ENCODE data around the gene RYR1. TPM values are rescaled to one million over a fixed set of nuclear protein-coding genes. Genes with fewer than 3 reads are reported as not detected.

Gene RYR1
- total RNA-seq, 1 experiment from 2014 or later, result 4.1 TPM

DNA sequence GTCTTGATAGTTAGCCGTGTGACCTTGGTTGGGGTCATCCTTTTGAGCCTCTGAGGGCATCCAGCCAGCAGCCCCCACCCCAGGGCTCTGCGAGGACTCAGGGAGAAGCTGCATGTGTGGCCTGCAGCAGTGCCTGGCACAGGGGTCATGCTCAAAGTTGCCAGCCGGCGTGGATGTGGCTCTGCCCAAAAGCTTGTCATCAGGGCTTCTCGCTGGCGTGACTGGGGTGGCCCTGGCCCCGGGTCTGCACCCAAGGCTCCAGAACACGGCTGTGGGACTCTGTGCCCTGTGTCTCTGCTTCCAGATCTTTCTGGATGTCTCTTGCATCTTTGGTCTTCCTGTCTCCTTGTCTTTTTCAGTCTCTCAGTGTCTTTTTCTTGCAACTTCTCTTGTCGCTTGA is 90.9 kb downstream of the RYR1 start:
- no peak overlapping the region for H3K9ac ChIP-seq (ENCODE audit: low read length)
- TF ChIP-seq, protein P1, sequence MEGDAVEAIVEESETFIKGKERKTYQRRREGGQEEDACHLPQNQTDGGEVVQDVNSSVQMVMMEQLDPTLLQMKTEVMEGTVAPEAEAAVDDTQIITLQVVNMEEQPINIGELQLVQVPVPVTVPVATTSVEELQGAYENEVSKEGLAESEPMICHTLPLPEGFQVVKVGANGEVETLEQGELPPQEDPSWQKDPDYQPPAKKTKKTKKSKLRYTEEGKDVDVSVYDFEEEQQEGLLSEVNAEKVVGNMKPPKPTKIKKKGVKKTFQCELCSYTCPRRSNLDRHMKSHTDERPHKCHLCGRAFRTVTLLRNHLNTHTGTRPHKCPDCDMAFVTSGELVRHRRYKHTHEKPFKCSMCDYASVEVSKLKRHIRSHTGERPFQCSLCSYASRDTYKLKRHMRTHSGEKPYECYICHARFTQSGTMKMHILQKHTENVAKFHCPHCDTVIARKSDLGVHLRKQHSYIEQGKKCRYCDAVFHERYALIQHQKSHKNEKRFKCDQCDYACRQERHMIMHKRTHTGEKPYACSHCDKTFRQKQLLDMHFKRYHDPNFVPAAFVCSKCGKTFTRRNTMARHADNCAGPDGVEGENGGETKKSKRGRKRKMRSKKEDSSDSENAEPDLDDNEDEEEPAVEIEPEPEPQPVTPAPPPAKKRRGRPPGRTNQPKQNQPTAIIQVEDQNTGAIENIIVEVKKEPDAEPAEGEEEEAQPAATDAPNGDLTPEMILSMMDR (IDR thresholded peaks at IDR 0.05 in 2 of 3, conservative IDR thresholded peaks at IDR 0.05 in 1 of 3; ENCODE audit: borderline replicate concordance in 1 of 3, insufficient read depth in 1 of 3, low read depth in 2 of 3, low read length in 2 of 3), result no peak
- no peak for TF ChIP-seq SIN3A (IDR thresholded peaks at IDR 0.05; ENCODE audit: low read depth)
- TF ChIP-seq, protein P2, sequence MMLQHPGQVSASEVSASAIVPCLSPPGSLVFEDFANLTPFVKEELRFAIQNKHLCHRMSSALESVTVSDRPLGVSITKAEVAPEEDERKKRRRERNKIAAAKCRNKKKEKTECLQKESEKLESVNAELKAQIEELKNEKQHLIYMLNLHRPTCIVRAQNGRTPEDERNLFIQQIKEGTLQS (IDR thresholded peaks at IDR 0.05), result no peak
- TF ChIP-seq CBX3 (IDR thresholded peaks at IDR 0.05; ENCODE audit: low read depth), result no peak
- TF ChIP-seq, protein P3, sequence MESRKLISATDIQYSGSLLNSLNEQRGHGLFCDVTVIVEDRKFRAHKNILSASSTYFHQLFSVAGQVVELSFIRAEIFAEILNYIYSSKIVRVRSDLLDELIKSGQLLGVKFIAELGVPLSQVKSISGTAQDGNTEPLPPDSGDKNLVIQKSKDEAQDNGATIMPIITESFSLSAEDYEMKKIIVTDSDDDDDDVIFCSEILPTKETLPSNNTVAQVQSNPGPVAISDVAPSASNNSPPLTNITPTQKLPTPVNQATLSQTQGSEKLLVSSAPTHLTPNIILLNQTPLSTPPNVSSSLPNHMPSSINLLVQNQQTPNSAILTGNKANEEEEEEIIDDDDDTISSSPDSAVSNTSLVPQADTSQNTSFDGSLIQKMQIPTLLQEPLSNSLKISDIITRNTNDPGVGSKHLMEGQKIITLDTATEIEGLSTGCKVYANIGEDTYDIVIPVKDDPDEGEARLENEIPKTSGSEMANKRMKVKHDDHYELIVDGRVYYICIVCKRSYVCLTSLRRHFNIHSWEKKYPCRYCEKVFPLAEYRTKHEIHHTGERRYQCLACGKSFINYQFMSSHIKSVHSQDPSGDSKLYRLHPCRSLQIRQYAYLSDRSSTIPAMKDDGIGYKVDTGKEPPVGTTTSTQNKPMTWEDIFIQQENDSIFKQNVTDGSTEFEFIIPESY (IDR thresholded peaks at IDR 0.05; ENCODE audit: extremely low read depth, insufficient replicate concordance, low read length), result no peak
- TF ChIP-seq, protein P4, sequence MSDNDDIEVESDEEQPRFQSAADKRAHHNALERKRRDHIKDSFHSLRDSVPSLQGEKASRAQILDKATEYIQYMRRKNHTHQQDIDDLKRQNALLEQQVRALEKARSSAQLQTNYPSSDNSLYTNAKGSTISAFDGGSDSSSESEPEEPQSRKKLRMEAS (IDR thresholded peaks at IDR 0.05), result no peak
- no peak for TF ChIP-seq POLR2AphosphoS5 (IDR thresholded peaks at IDR 0.05; ENCODE audit: low read depth, low read length)
- H2AFZ ChIP-seq (ENCODE audit: low read depth, low read length, poor library complexity, severe bottlenecking), result no peak overlapping the region
- CTCF ChIA-PET, result interaction anchor here (0.8 kb wide), 1 partner anchor 122 kb away, joined by 3 read pairs; the partner anchor contains the start of gene FAM98C
- H3K9me2 ChIP-seq (ENCODE audit: insufficient read depth), result no peaks in the 10 kb centered on the region
- intact Hi-C loops (cut with micrococcal nuclease), result no loop called here
- no peaks in the 10 kb centered on the region for H3K36me3 ChIP-seq (ENCODE audit: control insufficient read depth in 1 of 2, insufficient read depth in 2 of 2, low read length in 2 of 2)
- DNase-seq (ENCODE audit: low read depth, low spot score) (no peak), ATAC-seq (no peak)
- POLR2A ChIA-PET, result interaction anchor here (0.6 kb wide), 1 partner anchor 521 kb away, joined by 4 read pairs; no protein-coding TSS in a partner anchor
- H3K27ac ChIP-seq (ENCODE audit: low read depth, low read length), result no peak overlapping the region
- RAD21 ChIA-PET (ENCODE audit: low non-redundant PET in 1 of 2, low total read pairs in 2 of 2, uncharacterized antibody in 2 of 2, unreplicated experiment in 2 of 2), result interaction anchor here in 1 of 2 experiments (0.6 kb wide), 1 partner anchor 18 kb away, joined by 3 read pairs; no protein-coding TSS in a partner anchor
- H3K4me1 ChIP-seq (ENCODE audit: control insufficient read depth in 1 of 2, insufficient read depth in 2 of 2, low read length in 2 of 2), result no peaks in the 10 kb centered on the region
- H3K4me2 ChIP-seq (ENCODE audit: low read length), result no peak overlapping the region
- no peaks in the 10 kb centered on the region for H3K27me3 ChIP-seq (ENCODE audit: insufficient read depth, low read length)
- no peak overlapping the region for H3K4me3 ChIP-seq (replicated peaks in 1 of 2; ENCODE audit: low read depth in 1 of 2, low read length in 2 of 2)
- H3K79me2 ChIP-seq (ENCODE audit: insufficient read depth, low read length), result no peaks in the 10 kb centered on the region
- H4K20me1 ChIP-seq (ENCODE audit: insufficient read depth), result no peaks in the 10 kb centered on the region
- no peaks in the 10 kb centered on the region for H3K9me3 ChIP-seq (ENCODE audit: control insufficient read depth in 1 of 2, insufficient read depth in 1 of 2, low read depth in 1 of 2, low read length in 2 of 2)
- no TSS peak for BruUV-seq (replicated peaks)

Data from HCT116 (cell line).